ENCODE data around the gene RAB11FIP4. TPM values are rescaled to one million over a fixed set of nuclear protein-coding genes. Genes with fewer than 3 reads are reported as not detected.
A peak's percentile ranks its signal among the peaks of the same experiment; 100 is the strongest.

Gene RAB11FIP4
- total RNA-seq, 4 donors from 2014 or later = 9.9 to 23.6 (median 16.1) TPM

DNA sequence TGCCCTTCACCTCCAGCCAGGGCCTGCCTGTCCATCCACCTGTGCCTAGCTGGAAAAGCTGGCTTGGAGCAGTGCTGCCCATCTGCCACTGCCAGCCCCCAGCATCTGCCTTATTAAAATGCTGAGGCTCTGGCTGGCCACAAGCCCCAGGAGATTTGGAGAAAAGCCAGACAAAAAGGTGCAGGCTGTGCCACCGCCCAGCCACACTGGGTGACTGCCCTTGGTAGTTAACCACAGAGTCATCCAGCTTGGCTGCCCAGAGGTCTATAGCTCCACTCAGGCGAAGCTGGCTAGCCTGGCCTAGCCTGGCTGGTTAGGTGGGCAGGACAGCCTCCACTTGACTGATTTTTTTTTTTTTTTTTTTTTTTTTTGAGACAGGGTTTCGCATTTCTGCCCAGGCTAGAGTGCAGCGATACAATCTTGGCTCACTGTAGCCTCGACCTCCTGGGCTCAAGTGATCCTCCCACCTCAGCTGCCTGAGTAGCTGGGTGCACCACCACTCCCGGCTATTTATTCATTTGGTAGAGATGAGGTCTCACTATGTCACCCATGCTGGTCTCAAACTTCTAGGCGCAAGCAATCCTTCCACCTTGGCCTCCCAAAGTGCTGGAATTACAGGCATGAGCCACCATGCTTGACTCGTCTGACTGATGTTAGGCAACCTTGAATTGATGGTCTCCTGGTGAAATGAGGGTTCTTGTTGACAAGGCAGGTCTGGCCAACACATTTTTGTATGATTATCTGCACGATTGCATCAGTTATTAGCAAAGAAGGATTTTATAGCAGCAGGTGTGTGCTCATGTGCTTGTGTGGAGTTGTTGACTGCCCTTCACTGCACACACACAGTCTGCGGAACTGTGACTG lies 103.8 kb downstream of the RAB11FIP4 start:
- DNase-seq = no peak
- 78 to 81% methylated on average over 9 to 10 of the region's 10 CpGs for whole genome bisulfite sequencing, 2 donors
- TF ChIP-seq, protein P1, sequence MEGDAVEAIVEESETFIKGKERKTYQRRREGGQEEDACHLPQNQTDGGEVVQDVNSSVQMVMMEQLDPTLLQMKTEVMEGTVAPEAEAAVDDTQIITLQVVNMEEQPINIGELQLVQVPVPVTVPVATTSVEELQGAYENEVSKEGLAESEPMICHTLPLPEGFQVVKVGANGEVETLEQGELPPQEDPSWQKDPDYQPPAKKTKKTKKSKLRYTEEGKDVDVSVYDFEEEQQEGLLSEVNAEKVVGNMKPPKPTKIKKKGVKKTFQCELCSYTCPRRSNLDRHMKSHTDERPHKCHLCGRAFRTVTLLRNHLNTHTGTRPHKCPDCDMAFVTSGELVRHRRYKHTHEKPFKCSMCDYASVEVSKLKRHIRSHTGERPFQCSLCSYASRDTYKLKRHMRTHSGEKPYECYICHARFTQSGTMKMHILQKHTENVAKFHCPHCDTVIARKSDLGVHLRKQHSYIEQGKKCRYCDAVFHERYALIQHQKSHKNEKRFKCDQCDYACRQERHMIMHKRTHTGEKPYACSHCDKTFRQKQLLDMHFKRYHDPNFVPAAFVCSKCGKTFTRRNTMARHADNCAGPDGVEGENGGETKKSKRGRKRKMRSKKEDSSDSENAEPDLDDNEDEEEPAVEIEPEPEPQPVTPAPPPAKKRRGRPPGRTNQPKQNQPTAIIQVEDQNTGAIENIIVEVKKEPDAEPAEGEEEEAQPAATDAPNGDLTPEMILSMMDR (IDR thresholded peaks at IDR 0.05) = no peak
- no peak for TF ChIP-seq POLR2A (IDR thresholded peaks at IDR 0.05)
- peak overlapping the region; percentile 71 to 84 (median 82) for H3K27ac ChIP-seq
- no peaks in the 10 kb centered on the region for H3K36me3 ChIP-seq
- H3K4me1 ChIP-seq = peaks cover 34 to 75% (median 40%) of the 10 kb centered on the region in 3 donors
- H3K9me3 ChIP-seq = no peaks in the 10 kb centered on the region
- intact Hi-C loops (cut with DNase I) = no loop called here
- no peaks in the 10 kb centered on the region for H3K27me3 ChIP-seq
- no peak overlapping the region for H3K4me3 ChIP-seq

DNA sequence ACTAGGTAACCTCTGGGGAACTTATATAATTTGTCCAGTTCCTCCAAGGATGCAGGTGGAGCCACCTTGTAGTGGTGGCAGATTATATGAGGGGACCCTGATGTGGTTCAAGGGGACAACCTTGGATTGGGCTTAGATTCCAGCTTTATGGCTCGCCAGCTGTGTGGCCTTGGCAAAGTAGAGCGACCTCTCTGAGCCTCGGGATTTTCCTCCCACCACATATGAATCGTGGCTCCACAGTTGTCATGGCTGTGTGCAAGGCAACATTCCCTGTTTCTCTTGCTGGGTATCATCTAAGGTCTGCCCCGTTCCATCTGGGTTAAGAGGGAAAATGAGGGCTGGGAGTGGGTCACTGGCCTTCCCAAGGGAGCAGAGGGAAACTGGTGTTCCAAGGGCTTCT lies 104.6 kb downstream of the RAB11FIP4 start:
- H3K27me3 ChIP-seq = no peaks in the 10 kb centered on the region
- peaks cover 26 to 72% (median 32%) of the 10 kb centered on the region in 3 donors for H3K4me1 ChIP-seq
- no peak for DNase-seq
- 85 to 90% methylated on average over 5 of the region's 5 CpGs for WGBS, 2 donors
- H3K9me3 ChIP-seq = no peaks in the 10 kb centered on the region
- H3K27ac ChIP-seq = peak overlapping the region in 1 of 4 donors; percentile 84
- H3K4me3 ChIP-seq = no peak overlapping the region
- intact Hi-C loops (cut with DNase I) = no loop called here
- H3K36me3 ChIP-seq = no peaks in the 10 kb centered on the region
- TF ChIP-seq, protein P1 (IDR thresholded peaks at IDR 0.05) = no peak
- no peak for TF ChIP-seq POLR2A (IDR thresholded peaks at IDR 0.05)

DNA sequence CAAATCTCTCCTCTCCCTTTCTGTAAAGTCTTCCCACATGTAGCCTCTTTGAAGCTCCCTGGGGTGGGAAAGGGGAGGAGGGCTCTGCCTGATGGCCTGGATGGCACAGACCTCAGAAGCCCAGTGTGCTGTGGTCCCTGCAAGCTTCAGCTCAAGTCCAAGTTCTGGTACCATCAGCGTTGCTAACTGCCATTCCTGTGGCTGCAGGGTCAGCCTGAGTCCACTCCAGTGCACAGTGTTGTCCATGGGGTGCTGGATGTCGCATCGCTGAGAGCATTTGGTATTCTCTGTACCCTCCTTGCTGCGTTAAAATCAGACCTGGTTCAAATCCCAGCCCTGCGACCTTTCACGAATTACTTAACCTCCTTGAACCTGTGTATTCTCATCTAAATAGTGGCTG lies 105.1 kb downstream of the RAB11FIP4 start:
- Histone ChIP-seq H3K9me3 (no peaks in the 10 kb centered on the region), H3K27me3 (no peaks in the 10 kb centered on the region), H3K4me1 (peaks cover 21 to 67% (median 27%) of the 10 kb centered on the region in 3 donors), H3K27ac (no peak overlapping the region), H3K4me3 (no peak overlapping the region), H3K36me3 (no peaks in the 10 kb centered on the region)
- no peak for DNase-seq
- intact Hi-C loops (cut with DNase I) = no loop called here
- TF ChIP-seq, protein P1 (IDR thresholded peaks at IDR 0.05) = no peak
- TF ChIP-seq POLR2A (IDR thresholded peaks at IDR 0.05) = no peak
- WGBS, 2 donors = 86 to 93% methylated on average over 5 to 6 of the region's 6 CpGs

DNA sequence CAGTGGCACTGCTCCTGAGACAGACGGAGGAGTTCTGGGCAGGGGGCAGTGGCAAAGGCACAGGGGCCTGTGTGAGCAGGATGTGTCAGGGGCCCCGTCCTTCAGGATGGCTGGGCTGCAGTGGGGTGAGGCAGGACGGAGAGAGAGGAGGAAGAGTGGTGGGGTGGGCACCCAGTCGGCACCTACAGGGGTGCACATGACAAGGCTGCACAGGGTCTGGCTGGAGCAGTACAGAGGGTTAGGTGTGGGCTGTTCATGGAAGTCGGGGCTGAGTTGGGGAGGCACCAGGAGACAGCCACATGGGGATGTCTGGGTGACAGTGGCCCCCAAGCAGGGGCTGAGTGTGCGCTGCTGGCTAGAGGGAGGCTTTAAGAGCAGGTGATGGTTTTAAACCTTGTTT lies 106.0 kb downstream of the RAB11FIP4 start:
- no peaks in the 10 kb centered on the region for H3K9me3 ChIP-seq
- 81 to 93% methylated on average over 5 to 6 of the region's 6 CpGs for WGBS, 2 donors
- no peak for DNase-seq
- H3K4me3 ChIP-seq = no peak overlapping the region
- no peak overlapping the region for H3K27ac ChIP-seq
- H3K27me3 ChIP-seq = no peaks in the 10 kb centered on the region
- H3K4me1 ChIP-seq = peaks cover 13 to 58% (median 19%) of the 10 kb centered on the region in 3 donors
- intact Hi-C loops (cut with DNase I) = no loop called here
- no peaks in the 10 kb centered on the region for H3K36me3 ChIP-seq
- TF ChIP-seq POLR2A (IDR thresholded peaks at IDR 0.05) = no peak
- TF ChIP-seq, protein P1 (IDR thresholded peaks at IDR 0.05) = no peak

DNA sequence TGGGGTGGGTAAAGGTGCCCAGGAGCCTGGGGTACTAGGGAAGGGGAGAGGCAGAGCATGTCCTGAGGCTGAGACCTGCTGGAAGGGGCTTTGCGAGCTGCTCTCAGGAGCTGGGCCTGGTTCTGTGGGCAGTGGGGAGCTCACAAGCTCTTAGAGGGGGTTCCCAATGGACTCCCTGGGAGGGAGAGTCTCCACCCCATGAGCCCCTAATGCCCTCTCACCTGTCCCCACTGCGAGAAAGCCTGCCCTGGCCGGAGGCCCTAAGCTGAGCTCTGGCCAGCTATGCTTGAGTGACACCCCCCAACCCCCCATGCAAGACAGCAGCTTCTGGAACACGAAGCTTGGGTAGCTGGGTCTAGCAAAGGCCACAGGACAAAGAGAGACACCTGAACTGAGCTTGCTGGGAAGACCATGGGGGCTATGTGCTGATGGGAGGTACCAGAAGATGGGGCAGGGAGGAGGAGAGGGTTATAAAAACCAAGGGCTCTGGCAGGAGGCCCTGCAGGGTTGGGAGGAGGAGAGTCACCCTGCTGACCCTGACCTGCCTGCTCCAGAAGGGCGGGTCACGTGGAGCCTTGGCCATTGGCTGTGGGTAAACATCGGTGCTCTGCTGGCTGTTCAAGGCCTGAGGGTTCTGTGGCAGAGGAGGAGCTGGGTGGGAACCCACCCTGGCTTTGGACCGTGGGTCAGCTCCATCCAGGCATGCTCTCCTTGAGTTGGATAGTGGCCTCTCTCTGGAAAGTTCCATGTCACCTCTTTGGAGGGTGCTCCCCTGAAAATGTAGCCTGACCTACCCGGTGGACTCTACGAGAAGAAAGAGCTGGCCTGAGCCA lies 106.7 kb downstream of the RAB11FIP4 start:
- Histone ChIP-seq H3K9me3 (no peaks in the 10 kb centered on the region), H3K4me1 (peaks cover 8 to 50% (median 13%) of the 10 kb centered on the region in 3 donors), H3K36me3 (no peaks in the 10 kb centered on the region), H3K27me3 (no peaks in the 10 kb centered on the region), H3K27ac (no peak overlapping the region), H3K4me3 (no peak overlapping the region)
- intact Hi-C loops (cut with DNase I) = no loop called here
- no peak for DNase-seq
- WGBS, 2 donors = 79 to 84% methylated on average over 5 of the region's 10 CpGs
- TF ChIP-seq, protein P1 (IDR thresholded peaks at IDR 0.05) = no peak
- no peak for TF ChIP-seq POLR2A (IDR thresholded peaks at IDR 0.05)
